Activated CD8-positive, alpha-beta memory T cell treated with anti-CD3 and anti-CD28 coated beads, Interleukin-2, amount 50 U/mL, for 4 hours (primary cell): ENCODE results near the gene EHF.

ENCODE experiments used
- DNase-seq: peaks from one replicate; pipeline ENCODE4 v3.0.0-alpha.2; 2020

The EHF gene

GRCh38 chr11:34602245-34602644 lies 18.6 kb upstream of the EHF start:
- DNase-seq: no peak

- no peak for DNase-seq
These were observed 17.5 kb upstream of the EHF start for GRCh38 chr11:34603129-34604001.

GRCh38 chr11:34604145-34604544 lies 16.7 kb upstream of the EHF start:
- no peak for DNase-seq

GRCh38 chr11:34604911-34605310 lies 16.0 kb upstream of the EHF start:
- no peak for DNase-seq

GRCh38 chr11:34605481-34606325 lies 15.2 kb upstream of the EHF start:
- DNase-seq: no peak

- DNase-seq: no peak
These were observed 14.4 kb upstream of the EHF start for GRCh38 chr11:34606326-34607120.

GRCh38 chr11:34609187-34609751 lies 11.6 kb upstream of the EHF start:
- no peak for DNase-seq

GRCh38 chr11:34609850-34610249 lies 11.0 kb upstream of the EHF start:
- DNase-seq: no peak

GRCh38 chr11:34610324-34611041 lies 10.4 kb upstream of the EHF start:
- DNase-seq: no peak

- no peak for DNase-seq
These were observed 7.9 kb upstream of the EHF start for GRCh38 chr11:34613015-34613414.

GRCh38 chr11:34613552-34614056 lies 7.3 kb upstream of the EHF start:
- no peak for DNase-seq

- no peak for DNase-seq
These were observed 6.4 kb upstream of the EHF start for GRCh38 chr11:34614344-34615104.

GRCh38 chr11:34616086-34616485 lies 4.8 kb upstream of the EHF start:
- DNase-seq: no peak

GRCh38 chr11:34616830-34617504 lies 3.9 kb upstream of the EHF start:
- DNase-seq: no peak

- DNase-seq: no peak
These were observed 2.5 kb upstream of the EHF start for GRCh38 chr11:34618406-34618805.

GRCh38 chr11:34619062-34619516 lies 1.8 kb upstream of the EHF start:
- DNase-seq: no peak

- no peak for DNase-seq
These were observed 691 bp upstream of the EHF start for GRCh38 chr11:34620202-34620601.

- DNase-seq: no peak
These were observed 983 bp downstream of the EHF start for GRCh38 chr11:34621876-34622275.

- no peak for DNase-seq
These were observed 2.6 kb downstream of the EHF start for GRCh38 chr11:34623463-34623862.

- peak; percentile 20 for DNase-seq
These were observed 3.2 kb downstream of the EHF start for GRCh38 chr11:34624069-34624468.
